HG03457 (cell line): Measurements from ENCODE around the gene HEMGN.
"Not testable (repeated sequence)": the region's sequence is repeated elsewhere in the genome, so short reads cannot be mapped to it uniquely, and the experiment has no call there.

Experiments
- ATAC-seq: cut with Tn5 transposase; IDR thresholded peaks from one replicate; pipeline ENCODE4 v1.9.1; 2021; ENCODE audit warnings: moderate number of reproducible peaks; ENCODE audit not compliant: unreplicated experiment

HEMGN gene

GRCh38 chr9:97966493-97966892 is 28.5 kb upstream of the HEMGN start:
- ATAC-seq, result no peak

GRCh38 chr9:97964901-97965300 is 26.9 kb upstream of the HEMGN start:
- ATAC-seq, result no peak

GRCh38 chr9:97963232-97963631 is 25.3 kb upstream of the HEMGN start:
- no peak for ATAC-seq

- ATAC-seq, result no peak
Measured at GRCh38 chr9:97962575-97962974, 24.6 kb upstream of the HEMGN start.

- no peak for ATAC-seq
Measured at GRCh38 chr9:97962136-97962535, 24.2 kb upstream of the HEMGN start.

GRCh38 chr9:97961361-97961760 is 23.4 kb upstream of the HEMGN start:
- ATAC-seq, result no peak

GRCh38 chr9:97960678-97961328 is 22.8 kb upstream of the HEMGN start:
- ATAC-seq, result not testable (repeated sequence)

- no peak for ATAC-seq
Measured at GRCh38 chr9:97959585-97959984, 21.6 kb upstream of the HEMGN start.

- ATAC-seq, result no peak
Measured at GRCh38 chr9:97958812-97959511, 21.0 kb upstream of the HEMGN start.

GRCh38 chr9:97956331-97956730 is 18.4 kb upstream of the HEMGN start:
- no peak for ATAC-seq

- ATAC-seq, result no peak
Measured at GRCh38 chr9:97954550-97954989, 16.6 kb upstream of the HEMGN start.

- ATAC-seq, result not testable (repeated sequence)
Measured at GRCh38 chr9:97950873-97951272, 12.9 kb upstream of the HEMGN start.

- ATAC-seq, result not testable (repeated sequence)
Measured at GRCh38 chr9:97947094-97947493, 9.1 kb upstream of the HEMGN start.

- not testable (repeated sequence) for ATAC-seq
Measured at GRCh38 chr9:97945470-97945869, 7.5 kb upstream of the HEMGN start.

- ATAC-seq, result no peak
Measured at GRCh38 chr9:97944612-97945011, 6.6 kb upstream of the HEMGN start.

GRCh38 chr9:97943308-97943855 is 5.4 kb upstream of the HEMGN start:
- no peak for ATAC-seq

GRCh38 chr9:97941323-97941722 is 3.4 kb upstream of the HEMGN start:
- ATAC-seq, result no peak

GRCh38 chr9:97940741-97941140 is 2.8 kb upstream of the HEMGN start:
- ATAC-seq, result no peak

- no peak for ATAC-seq
Measured at GRCh38 chr9:97940233-97940632, 2.3 kb upstream of the HEMGN start.

- no peak for ATAC-seq
Measured at GRCh38 chr9:97936998-97937397, 974 bp downstream of the HEMGN start.

- ATAC-seq, result no peak
Measured at GRCh38 chr9:97935276-97935675, 2.7 kb downstream of the HEMGN start.
